BJ (cell line): ENCODE results near the gene ADAMTS17. TPM values are rescaled to one million over a fixed set of nuclear protein-coding genes. Genes with fewer than 3 reads are reported as not detected.

Experiments
- CTCF ChIA-PET: fragments of 350-600 bp; formaldehyde crosslinking; extraction: SDS; loops from one replicate; lab custom pipeline; 2021; ENCODE audit warnings: antibody characterized with exemption, inconsistent platforms; lab: Yijun Ruan, JAX
- POLR2A ChIA-PET: fragments of 300-600 bp; sonication (Branson Sonifier 250); formaldehyde crosslinking; extraction: SDS; loops from one replicate; lab custom pipeline; 2021; ENCODE audit warnings: antibody characterized with exemption; lab: Charles Lee
- DNase-seq: peaks from one replicate; pipeline ENCODE4 v3.0.0-alpha.2; 2011; ENCODE audit warnings: low read depth
- H3K27me3 ChIP-seq: 2 replicates; pipeline ENCODE4 v1.6.0; 2011; ENCODE audit warnings: low read length; ENCODE audit not compliant: control insufficient read depth, insufficient read depth
- H3K36me3 ChIP-seq: 2 replicates; pipeline ENCODE4 v1.5.1; 2011; ENCODE audit warnings: low read length; ENCODE audit not compliant: control insufficient read depth, insufficient read depth
- H3K4me3 ChIP-seq: 2 replicates; pipeline ENCODE4 v1.5.1; 2011; ENCODE audit warnings: low read depth, mild to moderate bottlenecking, control low read depth, low read length
- CTCF ChIP-seq: IDR thresholded peaks from 2 replicates; pipeline ENCODE4 v1.5.1; 2011; ENCODE audit warnings: low read depth, mild to moderate bottlenecking, control low read depth, inconsistent platforms, low read length, moderate library complexity; ENCODE audit not compliant: insufficient read depth
- polyA plus RNA-seq: library from polyadenylated mRNA; depleted of rRNA; stranded (reverse); fragments of >200 nt; gene quantifications from 2 replicates; pipeline ENCODE4 v1.2.3, GENCODE V29; 2011

Gene ADAMTS17
- polyA plus RNA-seq, 1 experiment, result not detected

GRCh38 chr15:100166313-100166712 lies 175.5 kb downstream of the ADAMTS17 start:
- DNase-seq, result no peak
- POLR2A ChIA-PET, result no interaction called here
- no peak overlapping the region for H3K4me3 ChIP-seq
- no peak for TF ChIP-seq CTCF
- H3K36me3 ChIP-seq, result no peaks in the 10 kb centered on the region
- H3K27me3 ChIP-seq, result no peaks in the 10 kb centered on the region
- CTCF ChIA-PET, result no interaction called here

- ChIA-PET POLR2A (no interaction called here), CTCF (no interaction called here)
These were observed 177.8 kb downstream of the ADAMTS17 start for GRCh38 chr15:100163961-100164360.

GRCh38 chr15:100160953-100161352 lies 180.8 kb downstream of the ADAMTS17 start:
- no peaks in the 10 kb centered on the region for H3K36me3 ChIP-seq
- no peak overlapping the region for H3K4me3 ChIP-seq
- TF ChIP-seq CTCF, result no peak
- ChIA-PET CTCF (no interaction called here), POLR2A (no interaction called here)
- DNase-seq, result no peak
- no peaks in the 10 kb centered on the region for H3K27me3 ChIP-seq

More at GRCh38 chr15:100163961-100164360, 177.8 kb downstream of the ADAMTS17 start:
- DNase-seq, result no peak
- Histone ChIP-seq H3K27me3 (no peaks in the 10 kb centered on the region), H3K36me3 (no peaks in the 10 kb centered on the region), H3K4me3 (no peak overlapping the region)
- no peak for TF ChIP-seq CTCF

GRCh38 chr15:100159436-100159835 lies 182.3 kb downstream of the ADAMTS17 start:
- ChIA-PET POLR2A (no interaction called here), CTCF (no interaction called here)
- no peak for TF ChIP-seq CTCF
- no peaks in the 10 kb centered on the region for H3K36me3 ChIP-seq
- H3K27me3 ChIP-seq, result no peaks in the 10 kb centered on the region
- no peak for DNase-seq
- H3K4me3 ChIP-seq, result no peak overlapping the region

GRCh38 chr15:100158356-100158755 lies 183.4 kb downstream of the ADAMTS17 start:
- no peaks in the 10 kb centered on the region for H3K36me3 ChIP-seq
- CTCF ChIA-PET, result no interaction called here
- H3K4me3 ChIP-seq, result no peak overlapping the region
- no peak for TF ChIP-seq CTCF
- no peak for DNase-seq
- no peaks in the 10 kb centered on the region for H3K27me3 ChIP-seq
- POLR2A ChIA-PET, result no interaction called here
